Stimulated activated naive CD8-positive, alpha-beta T cell treated with anti-CD3 and anti-CD28 coated beads, Interleukin-15, amount 100 ng/mL, for 72 hours (primary cell): ENCODE measurements around the gene MFSD1.

Experiments
- ATAC-seq: fragments of 150-1000 bp; cut with Tn5 transposase; 2 replicates; pipeline ENCODE4 v1.10.0; 2021; ENCODE audit warnings: mild to moderate bottlenecking, moderate library complexity
- DNase-seq, 2 donors: peaks; one replicate each; pipeline ENCODE4 v3.0.0; 2021 to 2022
- H3K27ac Mint-ChIP-seq, 2 donors: one replicate each; pipeline ENCODE4 v1.8.0; 2022; ENCODE audit warnings: mild to moderate bottlenecking in 2 of 2, mixed read lengths in 2 of 2, moderate library complexity in 2 of 2
- H3K27me3 Mint-ChIP-seq: one replicate; pipeline ENCODE4 v1.8.0; 2022; ENCODE audit warnings: mixed read lengths
- H3K4me1 Mint-ChIP-seq: one replicate; pipeline ENCODE4 v1.8.0; 2022; ENCODE audit warnings: mild to moderate bottlenecking, mixed read lengths
- H3K4me3 Mint-ChIP-seq, 2 donors: one replicate each; pipeline ENCODE4 v1.8.0; 2022; ENCODE audit warnings: mild to moderate bottlenecking in 2 of 2, mixed read lengths in 2 of 2, moderate library complexity in 1 of 2
- H3K9me3 Mint-ChIP-seq, 2 donors: one replicate each; pipeline ENCODE4 v1.8.0; 2022; ENCODE audit warnings: mixed read lengths in 2 of 2

MFSD1 gene

DNA sequence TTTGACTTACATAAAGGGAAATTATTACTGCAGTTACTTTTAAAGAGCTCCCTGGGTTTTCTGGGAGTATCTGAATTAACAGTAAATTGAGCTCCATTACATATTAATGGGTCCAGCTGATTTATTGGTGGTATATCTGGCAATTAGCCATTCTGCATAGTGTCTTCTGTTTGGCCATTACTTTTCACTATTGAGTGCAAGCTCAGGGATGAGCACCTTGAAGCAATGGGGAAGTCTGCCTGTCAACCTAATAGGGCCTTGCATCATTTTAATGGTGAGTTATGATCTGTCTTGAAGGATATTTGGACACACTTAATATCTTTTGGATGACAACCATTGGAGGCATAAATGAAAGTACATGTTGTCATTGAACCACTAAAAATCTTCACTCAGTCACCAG is 73.8 kb downstream of the MFSD1 start:
- ATAC-seq (no peak), DNase-seq (no peak)
- no peak overlapping the region for H3K4me3 Mint-ChIP-seq
- H3K4me1 Mint-ChIP-seq = no peaks in the 10 kb centered on the region
- H3K9me3 Mint-ChIP-seq = no peaks in the 10 kb centered on the region
- H3K27me3 Mint-ChIP-seq = no peaks in the 10 kb centered on the region
- no peak overlapping the region for H3K27ac Mint-ChIP-seq
